Fibroblast of the aortic adventitia (primary cell): ENCODE measurements around the gene LAMC2. TPM values are rescaled to one million over a fixed set of nuclear protein-coding genes. Genes with fewer than 3 reads are reported as not detected.

Experiments used
- DNase-seq: peaks from one replicate; pipeline ENCODE4 v3.0.0-alpha.2; 2010; ENCODE audit warnings: low read depth
- H3K4me3 ChIP-seq: 2 replicates; pipeline ENCODE4 v1.5.1; 2011; ENCODE audit warnings: low read depth, mild to moderate bottlenecking, control low read depth, low read length, moderate library complexity
- CTCF ChIP-seq: IDR thresholded peaks from 2 replicates; pipeline ENCODE4 v1.5.1; 2011; ENCODE audit warnings: mild to moderate bottlenecking, low read length, control low read depth, inconsistent platforms; ENCODE audit not compliant: insufficient read depth
- total RNA-seq: library from RNA; depleted of rRNA; stranded (reverse); fragments of >200 nt; gene quantifications from 2 replicates; pipeline ENCODE4 v1.2.3, GENCODE V29; 2012; ENCODE audit warnings: low replicate concordance

The LAMC2 gene
- total RNA-seq, 1 donor, result 2.8 TPM

- no peak for TF ChIP-seq CTCF
- H3K4me3 ChIP-seq, result no peak overlapping the region
- DNase-seq, result no peak
Measured at GRCh38 chr1:183231545-183231944, 45.5 kb downstream of the LAMC2 start.

GRCh38 chr1:183233113-183233512 lies 47.0 kb downstream of the LAMC2 start:
- TF ChIP-seq CTCF, result no peak
- no peak for DNase-seq
- no peak overlapping the region for H3K4me3 ChIP-seq

GRCh38 chr1:183234660-183235476 lies 48.8 kb downstream of the LAMC2 start:
- H3K4me3 ChIP-seq, result peak overlapping the region; percentile 60
- peak; percentile 87 for TF ChIP-seq CTCF
- peak; percentile 99 for DNase-seq

GRCh38 chr1:183235503-183235902 lies 49.4 kb downstream of the LAMC2 start:
- peak overlapping the region; percentile 60 for H3K4me3 ChIP-seq
- DNase-seq, result no peak
- TF ChIP-seq CTCF, result no peak

GRCh38 chr1:183236158-183236725 lies 50.2 kb downstream of the LAMC2 start:
- no peak for DNase-seq
- H3K4me3 ChIP-seq, result no peak overlapping the region
- TF ChIP-seq CTCF, result no peak

GRCh38 chr1:183237046-183237445 lies 51.0 kb downstream of the LAMC2 start:
- TF ChIP-seq CTCF, result no peak
- H3K4me3 ChIP-seq, result no peak overlapping the region
- peak; percentile 24 for DNase-seq

- peak; percentile 57 for DNase-seq
Measured at GRCh38 chr1:183238071-183238470, 52.0 kb downstream of the LAMC2 start.

More at GRCh38 chr1:183238071-183238470, 52.0 kb downstream of the LAMC2 start:
- TF ChIP-seq CTCF, result no peak
- no peak overlapping the region for H3K4me3 ChIP-seq
